SK-N-MC (cell line): ENCODE measurements around the gene MREG.

Experiments
- EZH2 ChIP-seq: fragments of 200-600 bp; sonication (generic); IDR thresholded peaks from one replicate; pipeline ENCODE4 v1.6.1; 2017; ENCODE audit warnings: antibody characterized with exemption
- FOXP2 ChIP-seq: optimal IDR thresholded peaks from 2 replicates; pipeline ENCODE3; 2011; ENCODE audit warnings: mild to moderate bottlenecking, moderate library complexity; ENCODE audit not compliant: insufficient read depth; ENCODE audit errors: extremely low read length, control extremely low read depth
- POLR2AphosphoS5 ChIP-seq: IDR thresholded peaks from 2 replicates; pipeline ENCODE4 v1.6.1; 2012; ENCODE audit warnings: mild to moderate bottlenecking, low read depth, low read length, borderline replicate concordance

DNA sequence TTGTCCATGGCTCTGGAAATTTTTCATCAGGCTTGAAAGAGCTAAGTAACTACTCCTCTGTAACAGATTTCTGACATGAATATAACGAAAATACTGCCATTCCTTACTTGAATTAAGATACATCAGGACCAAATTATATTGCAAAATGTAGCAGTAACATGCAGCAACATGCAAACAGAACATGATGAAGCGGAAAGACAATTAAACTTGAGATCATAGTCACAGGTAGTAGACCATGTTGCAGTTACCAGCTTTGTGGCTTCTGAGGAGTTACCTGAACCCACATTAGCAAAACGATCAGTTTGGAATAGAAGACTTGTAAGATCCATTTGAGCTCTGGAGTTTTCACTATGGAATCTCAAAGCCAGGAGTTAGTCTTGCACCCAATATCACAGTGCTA is 76.2 kb downstream of the MREG start:
- TF ChIP-seq POLR2AphosphoS5 (no peak), EZH2 (no peak), FOXP2 (no peak)
